HepG2 (cell line): ENCODE results near the gene OFD1.
A peak's percentile ranks its signal among the peaks of the same experiment; 100 is the strongest.

Source experiments
- CBX5 ChIP-seq: sonication (generic); formaldehyde crosslinking; IDR thresholded peaks from 2 replicates; pipeline ENCODE4 v1.4.0; 2020; ENCODE audit warnings: missing genetic modification reagents, borderline replicate concordance
- POGZ ChIP-seq: sonication (generic); formaldehyde crosslinking; IDR thresholded peaks from 2 replicates; pipeline ENCODE4 v1.4.0; 2020; ENCODE audit warnings: mild to moderate bottlenecking, missing genetic modification reagents
- POLR2AphosphoS5 ChIP-seq: IDR thresholded peaks from 2 replicates; pipeline ENCODE4 v1.6.1; 2012; ENCODE audit warnings: low read depth, low read length
- SRSF9 ChIP-seq: fragments of 200-400 bp; formaldehyde crosslinking; IDR thresholded peaks from 2 replicates; pipeline ENCODE4 v1.6.1; 2018; ENCODE audit warnings: borderline replicate concordance, mild to moderate bottlenecking, low read depth, low read length; ENCODE audit not compliant: insufficient read depth, poor library complexity, severe bottlenecking
- TAF1 ChIP-seq: sonication (generic); formaldehyde crosslinking; IDR thresholded peaks from 2 replicates; pipeline ENCODE4 v1.4.0; 2020; ENCODE audit warnings: missing genetic modification reagents
- ZBTB7A ChIP-seq: sonication (generic); formaldehyde crosslinking; IDR thresholded peaks from 2 replicates; pipeline ENCODE4 v1.8.0; 2022; ENCODE audit warnings: mild to moderate bottlenecking, missing genetic modification reagents
- ZNF772 ChIP-seq: sonication (generic); formaldehyde crosslinking; IDR thresholded peaks from 2 replicates; pipeline ENCODE4 v1.5.0; 2020; ENCODE audit warnings: mild to moderate bottlenecking, missing genetic modification reagents
- TF ChIP-seq, protein P1 (sequence below): sonication (generic); formaldehyde crosslinking; IDR thresholded peaks from 2 replicates; pipeline ENCODE4 v1.4.0; 2020; ENCODE audit warnings: missing genetic modification reagents, low read depth, mild to moderate bottlenecking, borderline replicate concordance
- TF ChIP-seq, protein P2 (sequence below): sonication (generic); formaldehyde crosslinking; IDR thresholded peaks from 2 replicates; pipeline ENCODE4 v1.5.0; 2020; ENCODE audit warnings: mild to moderate bottlenecking, missing genetic modification reagents, moderate library complexity
- TF ChIP-seq, protein P3 (sequence below): sonication (generic); formaldehyde crosslinking; IDR thresholded peaks from 2 replicates; pipeline ENCODE4 v1.5.1; 2020; ENCODE audit warnings: missing genetic modification reagents, mild to moderate bottlenecking, borderline replicate concordance
- TF ChIP-seq, protein P4 (sequence below): sonication (generic); formaldehyde crosslinking; IDR thresholded peaks from 2 replicates; pipeline ENCODE4 v1.4.0; 2020; ENCODE audit warnings: missing genetic modification reagents
- TF ChIP-seq, protein P5 (sequence below): sonication (generic); formaldehyde crosslinking; IDR thresholded peaks from 2 replicates; pipeline ENCODE4 v1.4.0; 2020; ENCODE audit warnings: missing genetic modification reagents
- TF ChIP-seq, protein P6 (sequence below): sonication (generic); formaldehyde crosslinking; IDR thresholded peaks from 2 replicates; pipeline ENCODE4 v1.5.0; 2020; ENCODE audit warnings: missing genetic modification reagents, mild to moderate bottlenecking, borderline replicate concordance

DNA sequence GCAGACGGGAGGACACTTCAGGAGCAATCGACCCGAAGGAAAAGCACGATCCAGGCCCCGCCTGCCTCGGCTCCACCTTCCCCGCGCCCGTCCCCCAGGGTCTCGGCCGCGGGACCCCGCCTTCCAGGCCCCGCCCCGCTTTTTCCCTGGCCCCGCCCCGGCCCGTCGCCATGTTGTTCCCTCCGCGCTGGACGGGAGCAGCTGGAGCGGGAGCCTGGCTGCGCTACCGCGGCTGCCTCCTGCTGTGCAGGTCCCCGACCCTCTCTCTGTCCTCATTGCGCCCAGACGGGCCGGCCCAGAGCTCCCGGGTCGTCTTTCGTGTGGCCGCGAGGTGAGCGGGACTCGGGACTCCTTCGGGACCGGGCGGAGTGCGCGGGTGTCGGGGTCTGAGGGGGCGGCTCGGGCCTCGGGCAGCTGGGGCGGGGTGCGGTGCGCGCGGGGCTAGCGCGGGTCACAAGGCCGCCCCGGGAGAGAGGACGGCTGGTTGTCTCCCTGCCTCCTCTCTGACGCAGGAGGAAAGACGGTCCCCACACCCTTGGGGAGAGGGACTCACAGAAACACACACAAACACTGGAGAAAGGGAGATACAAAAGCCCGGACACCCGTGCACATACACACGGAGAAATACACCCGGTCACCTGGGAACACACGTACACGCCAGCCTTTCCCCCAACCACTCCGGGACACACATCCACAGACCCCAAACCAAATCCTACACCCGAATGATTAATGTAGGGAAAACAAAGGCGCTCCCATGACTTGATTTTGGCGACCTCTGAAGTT, 45.4 kb upstream of the OFD1 start, which contains the start of gene RAB9A:
- TF ChIP-seq POLR2AphosphoS5 (peak; percentile 75), TAF1 (CRISPR knock-in tag) (peak; percentile 64), ZBTB7A (no peak), SRSF9 (no peak), ZNF772 (no peak), POGZ (peak; percentile 44; the same call in 1 of the 2 replicates), CBX5 (CRISPR knock-in tag) (no peak)
- TF ChIP-seq, protein P1, sequence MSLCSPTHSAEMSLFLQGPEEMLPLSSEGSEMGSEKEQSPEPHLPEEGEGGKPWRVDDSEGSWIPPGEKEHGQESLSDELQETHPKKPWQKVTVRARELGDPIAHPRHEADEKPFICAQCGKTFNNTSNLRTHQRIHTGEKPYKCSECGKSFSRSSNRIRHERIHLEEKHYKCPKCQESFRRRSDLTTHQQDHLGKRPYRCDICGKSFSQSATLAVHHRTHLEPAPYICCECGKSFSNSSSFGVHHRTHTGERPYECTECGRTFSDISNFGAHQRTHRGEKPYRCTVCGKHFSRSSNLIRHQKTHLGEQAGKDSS (CRISPR knock-in tag), result no peak
- TF ChIP-seq, protein P2, sequence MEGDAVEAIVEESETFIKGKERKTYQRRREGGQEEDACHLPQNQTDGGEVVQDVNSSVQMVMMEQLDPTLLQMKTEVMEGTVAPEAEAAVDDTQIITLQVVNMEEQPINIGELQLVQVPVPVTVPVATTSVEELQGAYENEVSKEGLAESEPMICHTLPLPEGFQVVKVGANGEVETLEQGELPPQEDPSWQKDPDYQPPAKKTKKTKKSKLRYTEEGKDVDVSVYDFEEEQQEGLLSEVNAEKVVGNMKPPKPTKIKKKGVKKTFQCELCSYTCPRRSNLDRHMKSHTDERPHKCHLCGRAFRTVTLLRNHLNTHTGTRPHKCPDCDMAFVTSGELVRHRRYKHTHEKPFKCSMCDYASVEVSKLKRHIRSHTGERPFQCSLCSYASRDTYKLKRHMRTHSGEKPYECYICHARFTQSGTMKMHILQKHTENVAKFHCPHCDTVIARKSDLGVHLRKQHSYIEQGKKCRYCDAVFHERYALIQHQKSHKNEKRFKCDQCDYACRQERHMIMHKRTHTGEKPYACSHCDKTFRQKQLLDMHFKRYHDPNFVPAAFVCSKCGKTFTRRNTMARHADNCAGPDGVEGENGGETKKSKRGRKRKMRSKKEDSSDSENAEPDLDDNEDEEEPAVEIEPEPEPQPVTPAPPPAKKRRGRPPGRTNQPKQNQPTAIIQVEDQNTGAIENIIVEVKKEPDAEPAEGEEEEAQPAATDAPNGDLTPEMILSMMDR, result no peak
- TF ChIP-seq, protein P3, sequence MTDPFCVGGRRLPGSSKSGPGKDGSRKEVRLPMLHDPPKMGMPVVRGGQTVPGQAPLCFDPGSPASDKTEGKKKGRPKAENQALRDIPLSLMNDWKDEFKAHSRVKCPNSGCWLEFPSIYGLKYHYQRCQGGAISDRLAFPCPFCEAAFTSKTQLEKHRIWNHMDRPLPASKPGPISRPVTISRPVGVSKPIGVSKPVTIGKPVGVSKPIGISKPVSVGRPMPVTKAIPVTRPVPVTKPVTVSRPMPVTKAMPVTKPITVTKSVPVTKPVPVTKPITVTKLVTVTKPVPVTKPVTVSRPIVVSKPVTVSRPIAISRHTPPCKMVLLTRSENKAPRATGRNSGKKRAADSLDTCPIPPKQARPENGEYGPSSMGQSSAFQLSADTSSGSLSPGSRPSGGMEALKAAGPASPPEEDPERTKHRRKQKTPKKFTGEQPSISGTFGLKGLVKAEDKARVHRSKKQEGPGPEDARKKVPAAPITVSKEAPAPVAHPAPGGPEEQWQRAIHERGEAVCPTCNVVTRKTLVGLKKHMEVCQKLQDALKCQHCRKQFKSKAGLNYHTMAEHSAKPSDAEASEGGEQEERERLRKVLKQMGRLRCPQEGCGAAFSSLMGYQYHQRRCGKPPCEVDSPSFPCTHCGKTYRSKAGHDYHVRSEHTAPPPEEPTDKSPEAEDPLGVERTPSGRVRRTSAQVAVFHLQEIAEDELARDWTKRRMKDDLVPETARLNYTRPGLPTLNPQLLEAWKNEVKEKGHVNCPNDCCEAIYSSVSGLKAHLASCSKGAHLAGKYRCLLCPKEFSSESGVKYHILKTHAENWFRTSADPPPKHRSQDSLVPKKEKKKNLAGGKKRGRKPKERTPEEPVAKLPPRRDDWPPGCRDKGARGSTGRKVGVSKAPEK (CRISPR knock-in tag), result no peak
- TF ChIP-seq, protein P4, sequence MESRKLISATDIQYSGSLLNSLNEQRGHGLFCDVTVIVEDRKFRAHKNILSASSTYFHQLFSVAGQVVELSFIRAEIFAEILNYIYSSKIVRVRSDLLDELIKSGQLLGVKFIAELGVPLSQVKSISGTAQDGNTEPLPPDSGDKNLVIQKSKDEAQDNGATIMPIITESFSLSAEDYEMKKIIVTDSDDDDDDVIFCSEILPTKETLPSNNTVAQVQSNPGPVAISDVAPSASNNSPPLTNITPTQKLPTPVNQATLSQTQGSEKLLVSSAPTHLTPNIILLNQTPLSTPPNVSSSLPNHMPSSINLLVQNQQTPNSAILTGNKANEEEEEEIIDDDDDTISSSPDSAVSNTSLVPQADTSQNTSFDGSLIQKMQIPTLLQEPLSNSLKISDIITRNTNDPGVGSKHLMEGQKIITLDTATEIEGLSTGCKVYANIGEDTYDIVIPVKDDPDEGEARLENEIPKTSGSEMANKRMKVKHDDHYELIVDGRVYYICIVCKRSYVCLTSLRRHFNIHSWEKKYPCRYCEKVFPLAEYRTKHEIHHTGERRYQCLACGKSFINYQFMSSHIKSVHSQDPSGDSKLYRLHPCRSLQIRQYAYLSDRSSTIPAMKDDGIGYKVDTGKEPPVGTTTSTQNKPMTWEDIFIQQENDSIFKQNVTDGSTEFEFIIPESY (CRISPR knock-in tag), result no peak
- TF ChIP-seq, protein P5, sequence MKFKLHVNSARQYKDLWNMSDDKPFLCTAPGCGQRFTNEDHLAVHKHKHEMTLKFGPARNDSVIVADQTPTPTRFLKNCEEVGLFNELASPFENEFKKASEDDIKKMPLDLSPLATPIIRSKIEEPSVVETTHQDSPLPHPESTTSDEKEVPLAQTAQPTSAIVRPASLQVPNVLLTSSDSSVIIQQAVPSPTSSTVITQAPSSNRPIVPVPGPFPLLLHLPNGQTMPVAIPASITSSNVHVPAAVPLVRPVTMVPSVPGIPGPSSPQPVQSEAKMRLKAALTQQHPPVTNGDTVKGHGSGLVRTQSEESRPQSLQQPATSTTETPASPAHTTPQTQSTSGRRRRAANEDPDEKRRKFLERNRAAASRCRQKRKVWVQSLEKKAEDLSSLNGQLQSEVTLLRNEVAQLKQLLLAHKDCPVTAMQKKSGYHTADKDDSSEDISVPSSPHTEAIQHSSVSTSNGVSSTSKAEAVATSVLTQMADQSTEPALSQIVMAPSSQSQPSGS, result no peak
- TF ChIP-seq, protein P6, sequence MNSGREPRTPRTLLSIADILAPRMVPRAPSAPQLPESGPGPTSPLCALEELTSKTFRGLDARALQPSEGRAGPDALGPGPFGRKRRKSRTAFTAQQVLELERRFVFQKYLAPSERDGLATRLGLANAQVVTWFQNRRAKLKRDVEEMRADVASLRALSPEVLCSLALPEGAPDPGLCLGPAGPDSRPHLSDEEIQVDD, result no peak
